Neural cell (in vitro differentiated cells): Measurements from ENCODE around the gene GINS1.

Experiments used
- RAD21 ChIP-seq: fragments of 450-650 bp; conservative IDR thresholded peaks from 2 replicates; pipeline ENCODE4 v1.6.1; 2014; ENCODE audit warnings: antibody characterized with exemption, mild to moderate bottlenecking, moderate library complexity
- TAF1 ChIP-seq: IDR thresholded peaks from 2 replicates; pipeline ENCODE4 v1.6.1; 2012; ENCODE audit warnings: low read depth
- TF ChIP-seq, protein P1 (sequence below): fragments of 450-650 bp; IDR thresholded peaks from 2 replicates; pipeline ENCODE4 v1.5.1; 2014; ENCODE audit warnings: antibody characterized with exemption, mild to moderate bottlenecking, moderate library complexity; ENCODE audit not compliant: poor library complexity, severe bottlenecking

DNA sequence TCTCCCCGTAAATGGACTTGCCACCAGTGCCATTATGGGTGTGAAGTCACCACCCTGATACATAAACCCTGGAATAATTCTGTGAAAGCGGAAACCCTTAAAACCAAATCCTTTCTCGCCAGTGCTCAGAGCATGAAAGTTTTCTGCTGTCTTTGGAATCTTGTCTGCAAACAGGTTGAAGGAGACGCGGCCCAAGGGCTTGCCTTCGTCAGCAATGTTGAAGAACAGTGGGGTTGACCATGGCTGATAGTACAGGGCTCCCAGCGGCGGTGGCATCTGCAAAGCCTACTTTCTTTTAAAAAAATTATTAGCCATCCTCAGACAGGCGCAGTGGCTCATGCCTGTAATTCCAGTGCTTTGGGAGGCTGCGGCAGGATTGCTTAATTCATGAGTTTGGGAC lies 38.9 kb upstream of the GINS1 start:
- TF ChIP-seq RAD21 (no peak), TAF1 (no peak)
- TF ChIP-seq, protein P1, sequence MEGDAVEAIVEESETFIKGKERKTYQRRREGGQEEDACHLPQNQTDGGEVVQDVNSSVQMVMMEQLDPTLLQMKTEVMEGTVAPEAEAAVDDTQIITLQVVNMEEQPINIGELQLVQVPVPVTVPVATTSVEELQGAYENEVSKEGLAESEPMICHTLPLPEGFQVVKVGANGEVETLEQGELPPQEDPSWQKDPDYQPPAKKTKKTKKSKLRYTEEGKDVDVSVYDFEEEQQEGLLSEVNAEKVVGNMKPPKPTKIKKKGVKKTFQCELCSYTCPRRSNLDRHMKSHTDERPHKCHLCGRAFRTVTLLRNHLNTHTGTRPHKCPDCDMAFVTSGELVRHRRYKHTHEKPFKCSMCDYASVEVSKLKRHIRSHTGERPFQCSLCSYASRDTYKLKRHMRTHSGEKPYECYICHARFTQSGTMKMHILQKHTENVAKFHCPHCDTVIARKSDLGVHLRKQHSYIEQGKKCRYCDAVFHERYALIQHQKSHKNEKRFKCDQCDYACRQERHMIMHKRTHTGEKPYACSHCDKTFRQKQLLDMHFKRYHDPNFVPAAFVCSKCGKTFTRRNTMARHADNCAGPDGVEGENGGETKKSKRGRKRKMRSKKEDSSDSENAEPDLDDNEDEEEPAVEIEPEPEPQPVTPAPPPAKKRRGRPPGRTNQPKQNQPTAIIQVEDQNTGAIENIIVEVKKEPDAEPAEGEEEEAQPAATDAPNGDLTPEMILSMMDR, result no peak
